Urinary bladder (tissue), 4 donors: ENCODE data around the gene HIBCH. TPM values are rescaled to one million over a fixed set of nuclear protein-coding genes. Genes with fewer than 3 reads are reported as not detected.
"Not testable (repeated sequence)": the region's sequence is repeated elsewhere in the genome, so short reads cannot be mapped to it uniquely, and the experiment has no call there.

Source experiments
- DNase-seq: peaks from one replicate; pipeline ENCODE4 v3.0.0-alpha.2; 2015; ENCODE audit errors: extremely low spot score
- H3K27ac ChIP-seq: one replicate; pipeline ENCODE4 v1.5.1; 2013; ENCODE audit warnings: low read depth, mild to moderate bottlenecking, moderate library complexity
- H3K36me3 ChIP-seq: one replicate; pipeline ENCODE4 v1.6.1; 2013; ENCODE audit warnings: mild to moderate bottlenecking, moderate library complexity; ENCODE audit not compliant: insufficient read depth
- H3K4me1 ChIP-seq: one replicate; pipeline ENCODE4 v1.6.1; 2013; ENCODE audit warnings: mild to moderate bottlenecking, moderate library complexity; ENCODE audit not compliant: insufficient read depth
- H3K4me3 ChIP-seq: one replicate; pipeline ENCODE4 v1.5.1; 2013; ENCODE audit warnings: low read depth, low read length
- WGBS: extraction: QIAGEN DNeasy Blood & Tissue Kit; methylation state at CpG from one replicate; pipeline ENCODE4 v1.1.7; 2013; 5-methylcytosine and 5-hydroxymethylcytosine counted together
- polyA plus RNA-seq: library from polyadenylated mRNA; stranded (reverse); fragments of 200-250 nt; gene quantifications from one replicate; pipeline ENCODE4 v1.2.3, GENCODE V29; 2013
- total RNA-seq: library from RNA; depleted of rRNA; stranded (reverse); fragments of >200 nt; gene quantifications from one replicate; pipeline ENCODE4 v1.2.3, GENCODE V29; 2014
- donor health status: healthy with polysubstance abuse.
- donor health status: healthy.

The HIBCH gene
- total and polyA plus RNA-seq, 2 donors = 23.1 to 61.1 TPM

GRCh38 chr2:190178066-190178722 lies 141.4 kb downstream of the HIBCH start:
- H3K36me3 ChIP-seq = no peaks in the 10 kb centered on the region
- no peak for DNase-seq
- H3K27ac ChIP-seq = no peak overlapping the region
- WGBS = 96% methylated on average over 11 of the region's 11 CpGs
- no peak overlapping the region for H3K4me3 ChIP-seq
- no peaks in the 10 kb centered on the region for H3K4me1 ChIP-seq

- DNase-seq = peak; percentile 41
- no peaks in the 10 kb centered on the region for H3K36me3 ChIP-seq
- 87% methylated on average over 13 of the region's 13 CpGs for WGBS
- no peak overlapping the region for H3K27ac ChIP-seq
- no peaks in the 10 kb centered on the region for H3K4me1 ChIP-seq
- no peak overlapping the region for H3K4me3 ChIP-seq
Observed at GRCh38 chr2:190177249-190178040, 142.2 kb downstream of the HIBCH start.

GRCh38 chr2:190173392-190173791 lies 146.2 kb downstream of the HIBCH start:
- Histone ChIP-seq H3K4me3 (no peak overlapping the region), H3K4me1 (no peaks in the 10 kb centered on the region), H3K36me3 (no peaks in the 10 kb centered on the region), H3K27ac (no peak overlapping the region)
- WGBS = 66% methylated on average over 4 of the region's 4 CpGs
- no peak for DNase-seq

- Histone ChIP-seq H3K36me3 (no peaks in the 10 kb centered on the region), H3K4me1 (no peaks in the 10 kb centered on the region), H3K4me3 (no peak overlapping the region), H3K27ac (no peak overlapping the region)
- DNase-seq = no peak
- WGBS = 49% methylated on average over 2 of the region's 2 CpGs
Observed at GRCh38 chr2:190170673-190171072, 149.0 kb downstream of the HIBCH start.

GRCh38 chr2:190169221-190170072 lies 150.2 kb downstream of the HIBCH start:
- Histone ChIP-seq H3K27ac (no peak overlapping the region), H3K4me1 (no peaks in the 10 kb centered on the region), H3K36me3 (no peaks in the 10 kb centered on the region), H3K4me3 (no peak overlapping the region)
- WGBS = 58% methylated on average over 5 of the region's 5 CpGs
- no peak for DNase-seq

- Histone ChIP-seq H3K36me3 (no peaks in the 10 kb centered on the region), H3K27ac (no peak overlapping the region), H3K4me3 (no peak overlapping the region), H3K4me1 (no peaks in the 10 kb centered on the region)
- WGBS = 99% methylated on average over 5 of the region's 5 CpGs
- no peak for DNase-seq
Observed at GRCh38 chr2:190167702-190168101, 151.9 kb downstream of the HIBCH start.

GRCh38 chr2:190165491-190165890 lies 154.1 kb downstream of the HIBCH start:
- WGBS = 96% methylated on average over 1 of the region's 1 CpG
- H3K4me1 ChIP-seq = no peaks in the 10 kb centered on the region
- DNase-seq = no peak
- H3K27ac ChIP-seq = no peak overlapping the region
- no peaks in the 10 kb centered on the region for H3K36me3 ChIP-seq
- no peak overlapping the region for H3K4me3 ChIP-seq

GRCh38 chr2:190162851-190163250 lies 156.8 kb downstream of the HIBCH start:
- Histone ChIP-seq H3K4me1 (no peaks in the 10 kb centered on the region), H3K27ac (no peak overlapping the region), H3K4me3 (no peak overlapping the region), H3K36me3 (no peaks in the 10 kb centered on the region)
- WGBS = 51% methylated on average over 11 of the region's 11 CpGs
- DNase-seq = no peak

GRCh38 chr2:190159453-190159852 lies 160.2 kb downstream of the HIBCH start:
- 35% methylated on average over 3 of the region's 3 CpGs for WGBS
- no peak for DNase-seq
- no peak overlapping the region for H3K27ac ChIP-seq
- H3K4me3 ChIP-seq = no peak overlapping the region
- H3K4me1 ChIP-seq = no peaks in the 10 kb centered on the region
- H3K36me3 ChIP-seq = no peaks in the 10 kb centered on the region

GRCh38 chr2:190158798-190159434 lies 160.7 kb downstream of the HIBCH start:
- Histone ChIP-seq H3K4me3 (no peak overlapping the region), H3K27ac (no peak overlapping the region), H3K36me3 (no peaks in the 10 kb centered on the region), H3K4me1 (no peaks in the 10 kb centered on the region)
- DNase-seq = no peak
- WGBS = 86% methylated on average over 3 of the region's 3 CpGs

- WGBS = 85% methylated on average over 10 of the region's 10 CpGs
- H3K36me3 ChIP-seq, H3K4me1 ChIP-seq, DNase-seq, H3K4me3 ChIP-seq, H3K27ac ChIP-seq: not testable (repeated sequence)
Observed at GRCh38 chr2:190157613-190158528, 161.8 kb downstream of the HIBCH start.

- Histone ChIP-seq H3K36me3 (no peaks in the 10 kb centered on the region), H3K27ac (no peak overlapping the region), H3K4me3 (no peak overlapping the region), H3K4me1 (no peaks in the 10 kb centered on the region)
- DNase-seq = no peak
- WGBS = 91% methylated on average over 4 of the region's 4 CpGs
Observed at GRCh38 chr2:190156530-190157212, 163.0 kb downstream of the HIBCH start.
